SU-DHL-6 (cell line): Measurements from ENCODE around the gene ARHGEF17.

ENCODE experiments used
- EZH2phosphoT487 ChIP-seq: fragments of 200-600 bp; sonication (generic), shearing (Covaris generic); conservative IDR thresholded peaks from 2 replicates; pipeline ENCODE4 v1.6.1; 2018; ENCODE audit warnings: mild to moderate bottlenecking, antibody characterized with exemption, low read length, moderate library complexity, mixed read lengths
- TF ChIP-seq, protein P1 (sequence below): fragments of 200-600 bp; sonication (generic); IDR thresholded peaks from one replicate; pipeline ENCODE4 v1.5.1; 2017; ENCODE audit warnings: antibody characterized with exemption, mild to moderate bottlenecking, low read length, moderate library complexity; ENCODE audit not compliant: insufficient read depth, poor library complexity, severe bottlenecking

GRCh38 chr11:73317373-73317772 lies 9.3 kb downstream of the ARHGEF17 start:
- TF ChIP-seq, protein P1, sequence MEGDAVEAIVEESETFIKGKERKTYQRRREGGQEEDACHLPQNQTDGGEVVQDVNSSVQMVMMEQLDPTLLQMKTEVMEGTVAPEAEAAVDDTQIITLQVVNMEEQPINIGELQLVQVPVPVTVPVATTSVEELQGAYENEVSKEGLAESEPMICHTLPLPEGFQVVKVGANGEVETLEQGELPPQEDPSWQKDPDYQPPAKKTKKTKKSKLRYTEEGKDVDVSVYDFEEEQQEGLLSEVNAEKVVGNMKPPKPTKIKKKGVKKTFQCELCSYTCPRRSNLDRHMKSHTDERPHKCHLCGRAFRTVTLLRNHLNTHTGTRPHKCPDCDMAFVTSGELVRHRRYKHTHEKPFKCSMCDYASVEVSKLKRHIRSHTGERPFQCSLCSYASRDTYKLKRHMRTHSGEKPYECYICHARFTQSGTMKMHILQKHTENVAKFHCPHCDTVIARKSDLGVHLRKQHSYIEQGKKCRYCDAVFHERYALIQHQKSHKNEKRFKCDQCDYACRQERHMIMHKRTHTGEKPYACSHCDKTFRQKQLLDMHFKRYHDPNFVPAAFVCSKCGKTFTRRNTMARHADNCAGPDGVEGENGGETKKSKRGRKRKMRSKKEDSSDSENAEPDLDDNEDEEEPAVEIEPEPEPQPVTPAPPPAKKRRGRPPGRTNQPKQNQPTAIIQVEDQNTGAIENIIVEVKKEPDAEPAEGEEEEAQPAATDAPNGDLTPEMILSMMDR: no peak
- TF ChIP-seq EZH2phosphoT487: no peak
